H1 (cell line): ENCODE data around the gene PIEZO1. TPM values are rescaled to one million over a fixed set of nuclear protein-coding genes. Genes with fewer than 3 reads are reported as not detected.

Experiments
- BRCA1 ChIP-seq: IDR thresholded peaks from 2 replicates; pipeline ENCODE4 v1.6.1; 2012; ENCODE audit warnings: low read depth, low read length, improper control_type of control experiment
- CTBP2 ChIP-seq: IDR thresholded peaks from 2 replicates; pipeline ENCODE4 v1.7.0; 2011; ENCODE audit warnings: borderline replicate concordance, mild to moderate bottlenecking, moderate library complexity, mixed read lengths, low read length; ENCODE audit not compliant: insufficient read depth, insufficient read length
- RBBP5 ChIP-seq: IDR thresholded peaks from 2 replicates; pipeline ENCODE4 v1.7.1; 2012; ENCODE audit warnings: low read depth, mild to moderate bottlenecking, inconsistent platforms, low read length, moderate library complexity, borderline replicate concordance
- SP2 ChIP-seq: IDR thresholded peaks from 2 replicates; pipeline ENCODE4 v1.6.1; 2012; ENCODE audit warnings: mild to moderate bottlenecking, low read length, inconsistent platforms
- SRF ChIP-seq: IDR thresholded peaks from 2 replicates; pipeline ENCODE4 v1.6.1; 2011; ENCODE audit warnings: mild to moderate bottlenecking, low read depth, low read length, moderate library complexity
- polyA plus RNA-seq, 7 experiments: library from polyadenylated mRNA; depleted of rRNA in 3 of 7; stranded (reverse) in 5 of 7; unstranded in 2 of 7; fragments of >200 nt in 5 of 7; fragments of 200-250 nt in 2 of 7; gene quantifications; 1 replicate in 5 of 7; 2 replicates in 1 of 7; 4 replicates in 1 of 7; pipeline versions ENCODE4 v1.2.1 to v1.2.3, GENCODE V29; 2011 to 2013; ENCODE audit warnings: missing spikeins in 2 of 7, mixed read lengths in 2 of 7
- total RNA-seq: library from RNA; stranded (reverse); fragmentation: NEBNext Ultra II Directional; extraction: Animal tissue kit (Norgen Biotek cat#: 25700); gene quantifications from 2 replicates; pipeline ENCODE4 v1.2.1, GENCODE V29; 2021

The PIEZO1 gene
- total and polyA plus RNA-seq, 2 of the 8 experiments (the other 6 are each of a cell fraction or from before 2014, with no cell fraction given): 42.3 to 67.5 TPM

- no peak for TF ChIP-seq CTBP2
- TF ChIP-seq BRCA1: no peak
- no peak for TF ChIP-seq SP2
- TF ChIP-seq RBBP5: no peak
- no peak for TF ChIP-seq SRF
Observed at GRCh38 chr16:88720396-88720970, 64.5 kb downstream of the PIEZO1 start (continued).
